ENCODE data around the gene KLK8.
"Not testable (repeated sequence)": the region's sequence is repeated elsewhere in the genome, so short reads cannot be mapped to it uniquely, and the experiment has no call there.

KLK8 gene

GRCh38 chr19:51016798-51017683 is 15.6 kb upstream of the KLK8 start:
- DNase-seq (ENCODE audit: low spot score) = peak; percentile 85

GRCh38 chr19:51015691-51016267 is 14.4 kb upstream of the KLK8 start:
- DNase-seq (ENCODE audit: low spot score) = no peak

GRCh38 chr19:51014242-51014641 is 12.8 kb upstream of the KLK8 start:
- DNase-seq (ENCODE audit: low spot score) = no peak

GRCh38 chr19:51012661-51013190 is 11.3 kb upstream of the KLK8 start:
- DNase-seq (ENCODE audit: low spot score) = no peak

GRCh38 chr19:51010066-51010795 is 8.8 kb upstream of the KLK8 start:
- DNase-seq (ENCODE audit: low spot score) = no peak

GRCh38 chr19:51009061-51009891 is 7.9 kb upstream of the KLK8 start:
- DNase-seq (ENCODE audit: low spot score) = no peak

- DNase-seq (ENCODE audit: low spot score) = no peak
Observed at GRCh38 chr19:51007488-51007887, 6.1 kb upstream of the KLK8 start.

- DNase-seq (ENCODE audit: low spot score) = no peak
Observed at GRCh38 chr19:51006406-51006805, 5.0 kb upstream of the KLK8 start.

- no peak for DNase-seq (ENCODE audit: low spot score)
Observed at GRCh38 chr19:51005248-51005647, 3.8 kb upstream of the KLK8 start.

GRCh38 chr19:51003316-51003715 is 1.9 kb upstream of the KLK8 start:
- DNase-seq (ENCODE audit: low spot score) = no peak

- DNase-seq (ENCODE audit: low spot score) = peak; percentile 91
Observed at GRCh38 chr19:51002542-51003311, 1.3 kb upstream of the KLK8 start.

GRCh38 chr19:51002089-51002532 is 707 bp upstream of the KLK8 start:
- DNase-seq (ENCODE audit: low spot score) = peak; percentile 64

GRCh38 chr19:51000981-51001380 is 423 bp downstream of the KLK8 start:
- DNase-seq (ENCODE audit: low spot score) = peak; percentile 63

- DNase-seq (ENCODE audit: low spot score) = no peak
Observed at GRCh38 chr19:51000426-51000825, 978 bp downstream of the KLK8 start.

- no peak for DNase-seq (ENCODE audit: low spot score)
Observed at GRCh38 chr19:50998686-50999085, 2.7 kb downstream of the KLK8 start.

- DNase-seq (ENCODE audit: low spot score) = no peak
Observed at GRCh38 chr19:50998061-50998460, 3.3 kb downstream of the KLK8 start.

GRCh38 chr19:50994129-50994528 is 7.3 kb downstream of the KLK8 start:
- no peak for DNase-seq (ENCODE audit: low spot score)

- no peak for DNase-seq (ENCODE audit: low spot score)
Observed at GRCh38 chr19:50992666-50993035, 8.8 kb downstream of the KLK8 start.

- DNase-seq (ENCODE audit: low spot score) = not testable (repeated sequence)
Observed at GRCh38 chr19:50984416-50984815, 17.0 kb downstream of the KLK8 start.

- DNase-seq (ENCODE audit: low spot score) = no peak
Observed at GRCh38 chr19:50983625-50984292, 17.6 kb downstream of the KLK8 start, which contains the start of gene KLK7. Gene KLK7, minus strand, starts transcription at chr19:50983917. Its CDS starts 1,518 bp downstream, at chr19:50982399.
